Urinary bladder (tissue), 4 donors: Measurements from ENCODE around the gene WIPF3. TPM values are rescaled to one million over a fixed set of nuclear protein-coding genes. Genes with fewer than 3 reads are reported as not detected.

ENCODE experiments used
- DNase-seq: peaks from one replicate; pipeline ENCODE4 v3.0.0-alpha.2; 2015; ENCODE audit errors: extremely low spot score
- H3K27ac ChIP-seq: one replicate; pipeline ENCODE4 v1.5.1; 2013; ENCODE audit warnings: low read depth, mild to moderate bottlenecking, moderate library complexity
- H3K36me3 ChIP-seq: one replicate; pipeline ENCODE4 v1.6.1; 2013; ENCODE audit warnings: mild to moderate bottlenecking, moderate library complexity; ENCODE audit not compliant: insufficient read depth
- H3K4me1 ChIP-seq: one replicate; pipeline ENCODE4 v1.6.1; 2013; ENCODE audit warnings: mild to moderate bottlenecking, moderate library complexity; ENCODE audit not compliant: insufficient read depth
- H3K4me3 ChIP-seq: one replicate; pipeline ENCODE4 v1.5.1; 2013; ENCODE audit warnings: low read depth, low read length
- WGBS: extraction: QIAGEN DNeasy Blood & Tissue Kit; methylation state at CpG from one replicate; pipeline ENCODE4 v1.1.7; 2013; 5-methylcytosine and 5-hydroxymethylcytosine counted together
- polyA plus RNA-seq: library from polyadenylated mRNA; stranded (reverse); fragments of 200-250 nt; gene quantifications from one replicate; pipeline ENCODE4 v1.2.3, GENCODE V29; 2013
- total RNA-seq: library from RNA; depleted of rRNA; stranded (reverse); fragments of >200 nt; gene quantifications from one replicate; pipeline ENCODE4 v1.2.3, GENCODE V29; 2014
- donor health status: healthy with polysubstance abuse.
- donor health status: healthy.

Gene WIPF3
- total and polyA plus RNA-seq, 2 donors, result 0.95 to 3.4 TPM

DNA sequence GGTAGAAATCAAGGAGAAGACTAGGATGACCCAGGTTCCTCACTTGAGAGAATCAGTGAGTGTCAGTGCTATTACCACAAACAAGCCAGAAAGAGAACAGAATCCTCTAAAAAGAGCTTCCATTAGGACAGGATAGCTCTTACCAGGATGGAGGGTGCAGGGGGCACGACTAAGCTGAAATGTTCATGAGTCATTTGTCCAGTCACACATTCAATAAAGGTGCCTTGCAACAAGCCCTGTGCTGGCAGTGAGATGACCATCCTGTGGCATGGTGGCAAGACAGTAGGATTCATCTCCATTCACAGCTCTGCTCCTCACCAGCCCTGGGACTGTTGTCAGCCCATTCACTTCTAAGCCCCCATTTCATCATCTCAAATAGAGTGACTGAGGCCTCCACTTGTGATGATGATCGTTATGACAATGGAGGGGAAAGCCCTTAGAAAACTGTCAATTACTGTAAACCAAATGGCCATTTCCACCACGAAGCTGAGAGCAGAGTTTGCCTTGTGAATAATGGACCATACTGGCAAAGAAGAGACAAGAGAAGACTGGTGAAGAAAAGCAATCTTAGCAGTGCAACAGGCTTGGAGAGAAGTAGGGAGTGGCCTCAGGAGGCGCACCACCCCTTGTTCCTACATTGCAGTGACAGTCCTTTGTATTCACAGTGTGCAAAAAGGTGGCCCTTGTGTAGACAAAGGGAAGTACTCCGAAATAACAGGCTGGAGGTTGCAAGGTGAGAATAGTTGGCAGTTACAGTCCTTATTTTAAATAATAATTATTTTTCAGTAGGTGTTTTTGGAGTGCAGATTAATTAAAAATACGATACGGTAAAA is 9.0 kb upstream of the WIPF3 start:
- no peaks in the 10 kb centered on the region for H3K4me1 ChIP-seq
- no peak overlapping the region for H3K4me3 ChIP-seq
- H3K36me3 ChIP-seq, result no peaks in the 10 kb centered on the region
- 90% methylated on average over 7 of the region's 7 CpGs for WGBS
- no peak overlapping the region for H3K27ac ChIP-seq
- DNase-seq, result no peak

DNA sequence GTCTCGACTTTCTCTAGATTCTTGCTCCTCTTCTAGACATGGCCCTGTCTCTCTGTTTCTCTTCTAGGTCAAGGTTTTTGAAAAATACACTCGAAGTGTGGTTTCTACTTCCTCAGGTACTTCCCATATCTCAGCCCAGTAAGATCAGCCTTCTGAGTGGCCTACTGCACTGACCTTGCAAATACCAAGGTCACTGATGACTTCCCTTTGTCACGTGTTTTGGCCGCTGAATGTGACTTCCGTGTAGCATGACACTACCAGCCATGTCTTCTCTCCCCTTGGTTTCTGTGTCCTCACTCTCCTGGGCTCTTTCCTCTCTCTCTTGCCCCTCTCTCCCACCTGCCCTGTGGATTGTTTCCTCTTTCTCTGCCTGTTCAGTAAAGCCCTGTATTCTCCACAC is 7.9 kb upstream of the WIPF3 start:
- Histone ChIP-seq H3K4me3 (no peak overlapping the region), H3K36me3 (no peaks in the 10 kb centered on the region), H3K27ac (no peak overlapping the region), H3K4me1 (no peaks in the 10 kb centered on the region)
- WGBS, result 83% methylated on average over 5 of the region's 5 CpGs
- no peak for DNase-seq

DNA sequence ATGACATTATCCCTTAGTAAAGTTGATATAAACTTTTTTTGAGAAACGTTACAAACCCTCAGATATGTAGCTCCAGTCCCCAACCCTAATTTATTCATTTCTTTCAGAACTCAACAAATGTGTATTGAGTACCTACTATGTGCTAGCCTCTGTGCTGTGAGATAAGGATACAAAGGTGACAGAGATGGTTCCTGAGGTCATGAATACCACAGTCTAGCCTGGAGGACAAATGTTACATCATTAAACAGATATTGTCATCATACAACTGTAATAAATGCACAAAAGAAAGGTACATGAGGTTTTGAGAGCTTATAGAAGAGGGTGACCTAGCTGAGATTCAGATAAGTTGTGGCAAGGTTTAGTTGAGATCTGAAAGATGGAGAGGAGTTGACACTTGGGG is 4.4 kb upstream of the WIPF3 start:
- WGBS, result 71% methylated on average over 1 of the region's 1 CpG

DNA sequence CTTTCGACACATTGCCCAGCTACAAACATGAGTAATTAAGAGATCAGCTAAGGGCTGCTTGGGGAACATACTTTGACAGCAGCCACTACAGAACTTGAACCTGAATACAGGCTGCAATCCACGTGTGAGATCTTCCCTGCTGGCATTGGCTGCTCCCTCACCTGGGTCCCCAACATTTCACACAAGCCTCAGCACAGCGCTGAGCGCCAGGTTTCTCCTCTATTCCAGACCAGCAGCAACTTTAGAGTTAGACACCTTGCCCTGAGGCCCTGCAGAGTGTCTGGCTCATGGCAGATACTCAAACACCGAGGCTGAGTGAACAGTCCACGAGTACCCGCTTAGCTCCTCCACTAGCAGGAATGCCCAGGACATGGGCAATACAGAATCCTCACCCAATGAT is 1.3 kb upstream of the WIPF3 start:
- no peak overlapping the region for H3K27ac ChIP-seq
- H3K4me1 ChIP-seq, result peaks cover 2% of the 10 kb centered on the region
- 89% methylated on average over 7 of the region's 7 CpGs for WGBS
- DNase-seq, result no peak
- no peaks in the 10 kb centered on the region for H3K36me3 ChIP-seq
- no peak overlapping the region for H3K4me3 ChIP-seq

More for the DNA sequence above, 4.4 kb upstream of the WIPF3 start:
- no peak overlapping the region for H3K4me3 ChIP-seq
- no peaks in the 10 kb centered on the region for H3K4me1 ChIP-seq
- no peak overlapping the region for H3K27ac ChIP-seq
- DNase-seq, result no peak
- no peaks in the 10 kb centered on the region for H3K36me3 ChIP-seq

DNA sequence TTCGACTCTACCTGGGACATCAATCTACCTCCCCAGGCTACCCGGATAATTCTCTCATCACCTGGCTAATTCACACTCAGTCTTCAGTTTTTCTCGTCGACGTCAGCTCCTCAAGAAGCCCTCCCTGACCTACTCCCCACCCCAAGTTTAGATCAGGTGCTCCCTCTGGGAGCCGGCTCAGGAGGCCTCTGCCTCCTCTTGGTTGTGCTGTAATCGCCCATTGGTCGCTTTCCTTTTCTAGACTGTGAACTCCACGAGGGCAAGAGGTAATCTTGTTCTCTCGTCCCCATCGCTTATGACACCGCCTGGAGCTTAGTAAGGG is 461 bp upstream of the WIPF3 start:
- DNase-seq, result no peak
- Histone ChIP-seq H3K36me3 (no peaks in the 10 kb centered on the region), H3K4me3 (peak overlapping the region; percentile 53), H3K4me1 (peaks cover 2% of the 10 kb centered on the region), H3K27ac (no peak overlapping the region)
- WGBS, result 60% methylated on average over 12 of the region's 12 CpGs

DNA sequence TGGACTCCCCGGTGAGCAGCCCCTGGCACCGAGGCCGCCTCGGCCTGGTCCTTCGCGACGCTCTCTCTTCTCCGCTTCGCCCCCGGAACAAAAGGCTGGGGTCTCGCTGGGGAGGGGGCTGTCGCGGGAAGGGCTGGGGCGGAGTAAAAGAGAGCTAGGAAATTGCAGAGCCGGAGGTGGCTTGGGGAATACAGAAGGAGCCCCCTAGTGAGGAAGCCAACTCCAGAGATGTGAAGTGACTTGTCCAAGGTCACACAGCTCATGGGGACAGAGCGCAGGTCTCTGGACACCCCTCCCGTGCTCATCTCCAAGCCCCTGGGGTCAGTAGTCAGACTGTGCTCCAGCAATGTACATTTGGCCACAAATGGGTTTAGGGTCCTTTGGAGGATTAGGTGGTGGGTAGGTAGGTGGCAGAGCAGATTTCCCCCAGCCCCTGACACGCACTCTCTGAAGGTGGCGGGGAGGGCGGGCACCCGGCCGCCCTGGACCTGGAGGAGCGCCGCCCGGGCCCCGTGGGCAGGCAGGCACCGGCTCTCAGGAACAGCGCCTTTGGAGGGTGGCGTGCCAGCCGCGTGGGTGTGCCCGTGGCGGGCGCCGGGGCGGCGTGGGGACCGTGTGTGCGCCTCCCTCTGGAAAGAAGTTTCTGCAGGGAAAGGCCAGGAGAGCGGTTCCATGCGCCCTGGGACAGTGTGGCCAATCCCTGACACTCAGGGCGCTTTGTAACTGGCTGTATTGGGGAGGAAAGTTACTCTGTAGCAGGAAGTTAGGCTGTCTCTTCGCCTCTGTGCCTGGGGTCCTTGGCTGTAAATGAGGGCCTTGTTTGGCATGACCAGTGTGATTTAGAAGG is 910 bp downstream of the WIPF3 start:
- Histone ChIP-seq H3K27ac (no peak overlapping the region), H3K36me3 (no peaks in the 10 kb centered on the region), H3K4me3 (peak overlapping the region; percentile 53), H3K4me1 (peaks cover 2% of the 10 kb centered on the region)
- DNase-seq, result no peak
- WGBS, result 7% methylated on average over 43 of the region's 43 CpGs

DNA sequence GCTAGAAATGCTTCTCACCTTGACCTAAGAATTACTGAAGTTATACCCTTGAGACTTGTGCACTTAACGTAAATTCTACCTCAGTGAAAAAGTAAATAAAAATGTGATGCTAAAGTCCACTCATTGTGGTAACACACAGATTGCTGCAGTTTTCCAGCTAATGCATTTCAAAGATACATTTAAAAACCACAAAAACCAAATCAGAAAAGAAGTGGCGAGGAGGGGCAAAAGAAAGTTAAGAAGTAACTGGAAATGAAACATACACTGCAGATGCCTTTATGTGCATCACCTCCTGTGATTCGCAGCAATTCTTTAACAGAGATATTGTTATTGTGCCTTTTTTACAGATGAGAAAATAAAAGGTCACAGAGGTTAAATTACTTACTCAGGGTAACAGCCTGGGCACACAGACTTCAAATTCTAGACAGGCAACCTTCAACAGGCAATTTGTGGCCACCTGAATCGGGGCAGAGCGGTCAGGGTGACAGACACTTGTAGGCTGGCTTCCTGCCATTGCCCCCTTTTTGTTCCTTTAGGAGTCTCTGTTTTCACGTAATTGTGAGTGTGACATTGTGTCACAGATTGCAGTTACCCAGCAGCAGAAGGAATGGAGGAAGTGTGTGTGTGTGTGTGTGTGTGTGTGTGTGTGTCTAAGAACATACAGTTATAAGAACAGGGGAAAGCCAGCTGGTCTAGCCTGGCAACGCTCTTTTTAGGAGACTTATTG is 1.9 kb downstream of the WIPF3 start:
- no peaks in the 10 kb centered on the region for H3K36me3 ChIP-seq
- H3K4me3 ChIP-seq, result no peak overlapping the region
- 90% methylated on average over 7 of the region's 7 CpGs for WGBS
- H3K4me1 ChIP-seq, result peaks cover 2% of the 10 kb centered on the region
- no peak for DNase-seq
- no peak overlapping the region for H3K27ac ChIP-seq

DNA sequence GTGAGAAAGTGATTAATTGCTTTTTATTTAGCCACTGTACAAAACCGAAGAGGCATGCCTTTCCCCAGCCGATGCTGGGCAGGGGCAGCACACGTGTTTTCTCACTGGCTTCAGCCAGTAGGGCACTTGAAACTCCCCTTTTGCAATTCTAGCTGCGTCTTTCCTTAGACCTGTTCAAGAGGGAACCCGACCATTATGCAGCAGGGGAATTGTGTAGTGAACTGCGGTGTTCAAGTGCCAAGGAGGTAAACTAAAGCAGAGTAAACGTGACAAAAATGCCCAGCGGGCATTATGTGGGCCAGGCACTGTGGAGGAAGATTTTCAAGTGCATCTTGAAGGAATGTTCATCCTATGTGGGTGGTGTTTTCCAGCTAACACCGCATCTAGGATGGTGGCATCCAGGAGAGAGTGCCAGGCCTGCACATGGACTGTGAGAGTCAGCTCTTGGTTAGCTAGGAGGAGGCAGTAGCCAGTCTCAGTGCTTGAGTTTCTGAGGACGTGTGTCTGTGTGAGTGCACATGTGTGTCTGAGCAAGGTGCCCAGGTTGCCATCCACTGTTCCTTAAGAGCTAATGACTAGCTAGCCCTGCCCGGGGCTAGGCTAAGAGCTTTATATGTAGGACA is 3.3 kb downstream of the WIPF3 start:
- no peak overlapping the region for H3K27ac ChIP-seq
- DNase-seq, result no peak
- 77% methylated on average over 11 of the region's 11 CpGs for WGBS
- peaks cover 2% of the 10 kb centered on the region for H3K4me1 ChIP-seq
- H3K4me3 ChIP-seq, result no peak overlapping the region
- no peaks in the 10 kb centered on the region for H3K36me3 ChIP-seq

DNA sequence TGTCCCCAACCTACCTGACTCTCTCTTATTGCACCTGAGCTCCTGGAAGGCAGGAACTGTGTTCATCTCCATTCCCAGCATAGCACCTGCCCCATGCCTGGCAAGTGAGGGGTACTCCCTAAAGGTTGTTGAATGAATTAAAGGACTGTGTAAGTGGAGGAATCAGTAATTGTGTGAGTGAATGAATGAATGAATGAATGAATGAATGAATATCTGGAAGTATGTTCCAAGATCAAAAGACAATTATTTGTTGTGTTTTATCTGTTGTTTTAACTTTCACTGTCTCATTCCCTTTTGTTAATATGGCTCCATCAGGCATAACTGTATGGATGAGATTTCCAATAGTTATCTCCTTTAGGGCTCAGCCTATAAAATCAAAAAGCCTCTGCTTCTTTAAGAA is 4.0 kb downstream of the WIPF3 start:
- Histone ChIP-seq H3K4me3 (no peak overlapping the region), H3K4me1 (peaks cover 2% of the 10 kb centered on the region), H3K27ac (no peak overlapping the region), H3K36me3 (no peaks in the 10 kb centered on the region)
- no peak for DNase-seq

DNA sequence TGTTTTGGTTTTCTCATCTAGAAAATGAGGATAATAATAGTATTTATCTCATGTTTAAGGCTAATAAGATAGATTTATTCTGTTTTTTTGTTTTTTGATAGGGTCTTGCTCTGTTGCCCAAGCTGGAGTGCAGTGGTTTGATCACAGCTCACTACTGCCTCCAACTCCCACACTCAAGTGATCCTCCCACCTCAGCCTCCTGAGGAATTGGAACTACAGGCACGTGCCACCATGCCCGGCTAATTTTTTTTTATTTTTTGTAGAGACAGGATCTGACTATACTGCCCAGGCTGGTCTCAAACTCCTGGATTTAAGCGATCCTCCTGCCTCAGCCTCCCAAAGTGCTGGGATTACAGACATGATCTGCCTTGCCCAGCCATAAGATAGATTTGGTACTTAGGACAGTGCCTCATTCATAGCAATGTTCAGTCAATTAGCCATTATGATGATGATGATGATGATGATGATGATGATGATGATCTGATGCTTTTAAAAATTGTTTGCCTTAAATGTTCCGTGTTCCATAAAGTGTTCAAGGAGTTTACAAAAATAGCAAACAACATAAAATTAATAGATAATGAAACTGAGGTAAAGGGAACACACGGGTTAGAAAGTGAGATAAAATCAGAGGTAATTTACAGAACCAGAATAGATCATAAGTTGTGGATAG is 4.6 kb downstream of the WIPF3 start:
- Histone ChIP-seq H3K36me3 (no peaks in the 10 kb centered on the region), H3K27ac (no peak overlapping the region), H3K4me3 (no peak overlapping the region), H3K4me1 (peaks cover 2% of the 10 kb centered on the region)
- DNase-seq, result no peak
- WGBS, result 76% methylated on average over 5 of the region's 5 CpGs

DNA sequence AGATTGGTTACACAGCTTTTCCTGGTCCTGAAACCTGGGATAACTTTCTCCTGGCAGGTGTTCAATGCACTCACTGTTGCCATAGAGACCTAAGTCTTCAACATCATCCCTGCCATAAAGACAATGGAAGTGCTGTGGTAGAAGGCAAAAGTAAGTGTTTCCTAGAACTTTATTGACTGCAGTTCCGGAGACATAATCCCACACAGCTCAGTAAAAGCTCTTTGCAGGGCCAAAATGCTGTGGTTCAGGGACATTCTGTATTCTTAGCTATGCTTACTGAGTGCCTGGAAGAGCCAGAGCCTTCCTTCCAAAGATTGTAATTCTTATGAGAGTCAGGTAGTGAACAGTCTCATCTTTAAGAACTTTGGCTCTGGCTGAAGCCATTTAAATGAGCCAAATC is 5.3 kb downstream of the WIPF3 start:
- Histone ChIP-seq H3K4me1 (peaks cover 2% of the 10 kb centered on the region), H3K4me3 (no peak overlapping the region), H3K36me3 (no peaks in the 10 kb centered on the region), H3K27ac (no peak overlapping the region)
- 35% methylated on average over 1 of the region's 1 CpG for WGBS
- DNase-seq, result no peak

DNA sequence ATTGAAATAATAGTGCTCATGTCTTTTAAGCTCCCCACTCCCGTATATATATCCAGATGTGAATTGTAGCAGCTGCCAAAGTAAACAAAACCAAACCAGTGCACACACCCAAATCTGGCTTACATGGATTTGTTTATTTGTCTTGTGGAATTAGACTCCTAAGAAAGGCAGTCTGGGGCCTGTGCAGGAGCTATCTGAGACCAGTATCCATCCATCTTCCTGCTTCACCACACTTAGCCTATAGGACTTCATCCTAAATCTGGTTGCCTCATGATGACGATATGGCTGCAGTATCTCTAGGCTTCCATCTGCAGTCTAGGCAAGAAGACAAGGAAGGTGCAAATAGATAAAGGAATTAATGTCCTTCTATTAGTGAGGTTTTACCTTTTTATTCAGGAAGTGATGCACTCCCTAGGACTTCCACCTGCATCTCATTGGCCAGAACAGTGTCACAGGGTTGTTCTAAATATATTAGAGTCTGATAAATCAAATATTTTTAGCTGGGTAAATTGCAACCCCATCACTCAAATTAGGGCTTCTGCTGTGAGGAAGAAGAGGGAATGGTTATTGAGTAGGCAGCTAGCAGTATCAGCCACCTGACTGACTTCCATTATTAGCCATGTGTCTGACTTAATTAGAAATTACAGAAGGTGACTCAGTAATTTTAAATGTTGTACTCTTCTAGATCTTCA is 6.0 kb downstream of the WIPF3 start:
- Histone ChIP-seq H3K36me3 (no peaks in the 10 kb centered on the region), H3K27ac (no peak overlapping the region), H3K4me1 (peaks cover 1% of the 10 kb centered on the region), H3K4me3 (no peak overlapping the region)
- no peak for DNase-seq
- WGBS, result 54% methylated on average over 2 of the region's 2 CpGs
